Gastrocnemius medialis (tissue), 4 donors: ENCODE measurements around the gene CHMP1B.

Experiments
- POLR2A ChIP-seq, 2 donors: fragments of 450-650 bp; IDR thresholded peaks; one replicate each; pipeline ENCODE4 v1.6.1; 2017; ENCODE audit warnings: antibody characterized with exemption in 2 of 2, mild to moderate bottlenecking in 2 of 2, moderate library complexity in 2 of 2
- TF ChIP-seq, protein P1 (sequence below), 5 experiments: fragments of 450-650 bp in 3 of 5; fragments of 200-600 bp in 2 of 5; sonication (generic) in 2 of 5; IDR thresholded peaks in 4 of 5; conservative IDR thresholded peaks in 1 of 5; 1 replicate in 4 of 5; 2 replicates in 1 of 5; pipeline ENCODE4 v1.5.1; 2016 to 2019; ENCODE audit warnings: antibody characterized with exemption in 5 of 5, mild to moderate bottlenecking in 3 of 5, moderate library complexity in 3 of 5

- TF ChIP-seq, protein P1, sequence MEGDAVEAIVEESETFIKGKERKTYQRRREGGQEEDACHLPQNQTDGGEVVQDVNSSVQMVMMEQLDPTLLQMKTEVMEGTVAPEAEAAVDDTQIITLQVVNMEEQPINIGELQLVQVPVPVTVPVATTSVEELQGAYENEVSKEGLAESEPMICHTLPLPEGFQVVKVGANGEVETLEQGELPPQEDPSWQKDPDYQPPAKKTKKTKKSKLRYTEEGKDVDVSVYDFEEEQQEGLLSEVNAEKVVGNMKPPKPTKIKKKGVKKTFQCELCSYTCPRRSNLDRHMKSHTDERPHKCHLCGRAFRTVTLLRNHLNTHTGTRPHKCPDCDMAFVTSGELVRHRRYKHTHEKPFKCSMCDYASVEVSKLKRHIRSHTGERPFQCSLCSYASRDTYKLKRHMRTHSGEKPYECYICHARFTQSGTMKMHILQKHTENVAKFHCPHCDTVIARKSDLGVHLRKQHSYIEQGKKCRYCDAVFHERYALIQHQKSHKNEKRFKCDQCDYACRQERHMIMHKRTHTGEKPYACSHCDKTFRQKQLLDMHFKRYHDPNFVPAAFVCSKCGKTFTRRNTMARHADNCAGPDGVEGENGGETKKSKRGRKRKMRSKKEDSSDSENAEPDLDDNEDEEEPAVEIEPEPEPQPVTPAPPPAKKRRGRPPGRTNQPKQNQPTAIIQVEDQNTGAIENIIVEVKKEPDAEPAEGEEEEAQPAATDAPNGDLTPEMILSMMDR (IDR thresholded peaks at IDR 0.05 in 4 of 5, conservative IDR thresholded peaks at IDR 0.05 in 1 of 5) = no peak
- TF ChIP-seq POLR2A (IDR thresholded peaks at IDR 0.05) = no peak
Observed at GRCh38 chr18:11883153-11883552, 31.9 kb downstream of the CHMP1B start.
